H1 (cell line): ENCODE results near the gene TDRD5. TPM values are rescaled to one million over a fixed set of nuclear protein-coding genes. Genes with fewer than 3 reads are reported as not detected.

Experiments used
- CBX8 ChIP-seq: fragments of 300-800, 300-1000 bp; sonication (generic); IDR thresholded peaks from 2 replicates; pipeline ENCODE4 v1.7.1; 2016; ENCODE audit warnings: low read depth, low read length, borderline replicate concordance
- CEBPB ChIP-seq: IDR thresholded peaks from 2 replicates; pipeline ENCODE4 v1.6.1; 2012; ENCODE audit warnings: low read depth, low read length
- CHD2 ChIP-seq: IDR thresholded peaks from 2 replicates; pipeline ENCODE4 v1.6.1; 2012; ENCODE audit warnings: low read length, improper control_type of control experiment
- CHD7 ChIP-seq: fragments of 300-600 bp; sonication (generic); IDR thresholded peaks from 2 replicates; pipeline ENCODE4 v1.7.1; 2012; ENCODE audit warnings: low read length, moderate library complexity, mild to moderate bottlenecking, inconsistent platforms; ENCODE audit not compliant: insufficient replicate concordance
- POLR2AphosphoS5 ChIP-seq: IDR thresholded peaks from 2 replicates; pipeline ENCODE4 v1.6.1; 2011; ENCODE audit warnings: low read depth, low read length
- SP1 ChIP-seq: IDR thresholded peaks from 2 replicates; pipeline ENCODE4 v1.6.1; 2011; ENCODE audit warnings: low read depth, low read length
- SP4 ChIP-seq: IDR thresholded peaks from 2 replicates; pipeline ENCODE4 v1.6.1; 2012; ENCODE audit warnings: low read length, inconsistent platforms
- SRF ChIP-seq: IDR thresholded peaks from 2 replicates; pipeline ENCODE4 v1.6.1; 2011; ENCODE audit warnings: mild to moderate bottlenecking, low read depth, low read length, moderate library complexity
- polyA plus RNA-seq, 7 experiments: library from polyadenylated mRNA; depleted of rRNA in 3 of 7; stranded (reverse) in 5 of 7; unstranded in 2 of 7; fragments of >200 nt in 5 of 7; fragments of 200-250 nt in 2 of 7; gene quantifications; 1 replicate in 5 of 7; 2 replicates in 1 of 7; 4 replicates in 1 of 7; pipeline versions ENCODE4 v1.2.1 to v1.2.3, GENCODE V29; 2011 to 2013; ENCODE audit warnings: missing spikeins in 2 of 7, mixed read lengths in 2 of 7
- total RNA-seq: library from RNA; stranded (reverse); fragmentation: NEBNext Ultra II Directional; extraction: Animal tissue kit (Norgen Biotek cat#: 25700); gene quantifications from 2 replicates; pipeline ENCODE4 v1.2.1, GENCODE V29; 2021

The TDRD5 gene
- total and polyA plus RNA-seq, 2 of the 8 experiments (the other 6 are each of a cell fraction or from before 2014, with no cell fraction given): 0.53 to 1.4 TPM

- TF ChIP-seq SP4 (no peak), POLR2AphosphoS5 (no peak), SP1 (no peak), SRF (no peak), CEBPB (no peak), CHD7 (no peak), CBX8 (no peak), CHD2 (no peak)
Measured at GRCh38 chr1:179707406-179707805, 115.8 kb downstream of the TDRD5 start (continued).
